ENCODE data around the gene COL13A1. TPM values are rescaled to one million over a fixed set of nuclear protein-coding genes. Genes with fewer than 3 reads are reported as not detected.

The COL13A1 gene
- total and polyA plus RNA-seq, 2 of the 8 experiments (the other 6 are each of a cell fraction or from before 2014, with no cell fraction given), result 2.6 to 5.2 TPM

GRCh38 chr10:69769395-69769992 is 32.2 kb upstream of the COL13A1 start (continued):
- 0 out of 2 replicates have a peak, but pooled peaks have one; percentile 37 for TF ChIP-seq ATF3 (IDR thresholded peaks at IDR 0.05; ENCODE audit: insufficient read depth, low read depth, low read length)
- peak; percentile 0 for TF ChIP-seq ASH2L (IDR thresholded peaks at IDR 0.05; ENCODE audit: low read length)
- TF ChIP-seq TAF7 (optimal IDR thresholded peaks at IDR 0.05; ENCODE audit: borderline replicate concordance, low read depth, low read length), result no peak
- no peak for TF ChIP-seq GTF2F1 (IDR thresholded peaks at IDR 0.05; ENCODE audit: borderline replicate concordance, low read depth, low read length)
- no peak for TF ChIP-seq KDM4A (IDR thresholded peaks at IDR 0.05; ENCODE audit: low read depth, low read length, severe bottlenecking)
- no peak for TF ChIP-seq PHF8 (conservative IDR thresholded peaks at IDR 0.05; ENCODE audit: low read depth, low read length)

Data from H1 (cell line).